ENCODE data around the gene LARP4B. TPM values are rescaled to one million over a fixed set of nuclear protein-coding genes. Genes with fewer than 3 reads are reported as not detected.

The LARP4B gene
- total and polyA plus RNA-seq, 2 of the 13 experiments (the other 11 are each of a cell fraction or from before 2014, with no cell fraction given): 19.5 to 30.2 TPM

DNA sequence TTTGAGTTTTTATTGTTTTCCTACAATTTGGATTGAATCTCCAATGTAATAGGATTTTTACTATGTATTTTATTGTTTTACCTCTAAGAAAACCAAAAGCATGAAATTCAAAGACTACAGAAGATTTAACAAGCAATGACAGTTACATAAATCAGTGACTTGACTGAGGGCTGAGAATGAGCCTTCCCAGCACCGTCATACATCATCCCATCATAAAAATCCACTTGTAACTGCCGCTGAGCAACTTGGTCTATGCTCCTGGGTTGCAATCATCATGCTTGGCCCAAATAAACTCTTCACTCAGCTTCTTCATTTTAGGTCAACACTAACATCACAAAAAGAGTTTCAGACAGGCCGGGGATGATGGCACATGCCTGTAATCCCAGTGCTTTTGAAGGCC, 13.5 kb downstream of the LARP4B start:
- Histone ChIP-seq H3K4me3 (replicated peaks in 1 of 3; ENCODE audit: insufficient read depth in 1 of 3, low read depth in 2 of 3, low read length in 3 of 3) (no peak overlapping the region), H2AFZ (ENCODE audit: low read length) (no peak overlapping the region), H3K36me3 (replicated peaks in 1 of 2; ENCODE audit: control insufficient read depth in 1 of 2, insufficient read depth in 2 of 2, low read length in 2 of 2) (peaks cover 5 to 9% of the 10 kb centered on the region in 2 experiments; a peak in 3 of 5 replicates), H3K4me2 (ENCODE audit: low read depth, low read length) (no peak overlapping the region), H3K9ac (ENCODE audit: insufficient read depth, low read depth, low read length) (no peak overlapping the region), H3K4me1 (ENCODE audit: insufficient read depth, low read length) (peaks cover 11% of the 10 kb centered on the region), H3K79me2 (ENCODE audit: insufficient read depth, low read length) (peaks cover 90% of the 10 kb centered on the region), H3K27ac (ENCODE audit: extremely low read length, insufficient read depth, low read length) (no peak overlapping the region), H3K27me3 (ENCODE audit: control insufficient read depth in 1 of 2, insufficient read depth in 2 of 2, low read length in 2 of 2) (no peaks in the 10 kb centered on the region), H3K9me3 (ENCODE audit: low read length) (no peaks in the 10 kb centered on the region), H4K20me1 (ENCODE audit: insufficient read depth, low read length) (peaks cover 43% of the 10 kb centered on the region)
- no peak for ATAC-seq
- no peak for FAIRE-seq
- no TSS peak for BruUV-seq (replicated peaks)
- DNase-seq (ENCODE audit: low spot score): no peak
- in situ Hi-C loops (cut with HindIII; ENCODE audit: extremely low pct_ligation_motif_present, low pct_unique_long_range_greater_than_20kb): no loop called here
- intact Hi-C loops (cut with micrococcal nuclease; ENCODE audit: unreplicated experiment): no loop called here
- POLR2A ChIA-PET: no interaction called here
- TF ChIP-seq, protein P1, sequence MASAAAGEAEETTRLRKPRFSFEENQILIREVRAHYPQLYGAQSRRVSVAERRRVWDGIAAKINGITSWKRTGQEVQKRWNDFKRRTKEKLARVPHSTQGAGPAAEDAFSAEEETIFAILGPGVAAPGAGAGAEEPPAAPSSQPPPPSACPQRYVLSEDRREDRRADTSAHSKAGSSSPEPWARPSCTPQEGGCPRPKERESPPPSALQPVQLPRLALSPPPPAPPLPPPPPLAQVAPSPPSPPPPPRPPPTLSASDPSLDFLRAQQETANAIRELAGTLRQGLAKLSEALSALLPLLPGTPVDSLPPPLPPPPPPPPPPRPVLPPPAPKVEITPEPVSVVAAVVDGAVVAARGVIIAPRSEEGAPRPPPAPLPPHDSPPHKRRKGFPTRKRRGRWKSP (CRISPR knock-in tag; IDR thresholded peaks at IDR 0.05): no peak
- no peak for TF ChIP-seq ZNF660 (CRISPR knock-in tag; IDR thresholded peaks at IDR 0.05; ENCODE audit: borderline replicate concordance, low read depth)
- TF ChIP-seq ZBTB7A (CRISPR knock-in tag; IDR thresholded peaks at IDR 0.05): no peak
- TF ChIP-seq FOXJ3 (CRISPR knock-in tag; IDR thresholded peaks at IDR 0.05; ENCODE audit: borderline replicate concordance): no peak
- TF ChIP-seq, protein P2, sequence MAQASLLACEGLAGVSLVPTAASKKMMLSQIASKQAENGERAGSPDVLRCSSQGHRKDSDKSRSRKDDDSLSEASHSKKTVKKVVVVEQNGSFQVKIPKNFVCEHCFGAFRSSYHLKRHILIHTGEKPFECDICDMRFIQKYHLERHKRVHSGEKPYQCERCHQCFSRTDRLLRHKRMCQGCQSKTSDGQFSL (CRISPR knock-in tag; IDR thresholded peaks at IDR 0.05): no peak
- TF ChIP-seq HNF4G (IDR thresholded peaks at IDR 0.05; ENCODE audit: borderline replicate concordance, low read depth, low read length): no peak
- TF ChIP-seq HNF4G (CRISPR knock-in tag; IDR thresholded peaks at IDR 0.05; ENCODE audit: borderline replicate concordance, low read depth): no peak
- TF ChIP-seq MTA3 (CRISPR knock-in tag; IDR thresholded peaks at IDR 0.05): no peak
- CTCF ChIA-PET (ENCODE audit: low intra/inter-chr PET ratio, low total read pairs): no interaction called here
- 96% methylated on average over 3 of the region's 3 CpGs for WGBS (ENCODE audit: low lambda C conversion rate)

DNA sequence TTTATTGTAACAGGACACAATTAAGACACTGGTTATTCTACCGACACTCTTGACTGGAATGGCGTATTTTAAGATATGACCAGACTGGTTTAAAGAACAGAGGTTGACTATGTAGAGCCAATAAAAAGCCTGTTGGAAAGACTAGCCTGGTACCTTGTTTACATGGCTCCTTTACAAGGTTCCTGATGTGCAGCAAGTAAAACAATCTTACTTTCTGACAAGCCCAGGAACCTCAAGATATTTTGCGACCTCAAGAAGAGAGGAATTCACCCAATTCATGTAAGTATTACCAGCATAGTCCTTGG, 14.1 kb downstream of the LARP4B start:
- no peak overlapping the region for H2AFZ ChIP-seq (ENCODE audit: low read length)
- intact Hi-C loops (cut with micrococcal nuclease; ENCODE audit: unreplicated experiment) (no loop called here), in situ Hi-C loops (cut with HindIII; ENCODE audit: extremely low pct_ligation_motif_present, low pct_unique_long_range_greater_than_20kb) (no loop called here)
- DNase-seq (ENCODE audit: low spot score) (no peak), ATAC-seq (no peak), FAIRE-seq (no peak)
- BruUV-seq (replicated peaks): no TSS peak
- peaks cover 42% of the 10 kb centered on the region for H4K20me1 ChIP-seq (ENCODE audit: insufficient read depth, low read length)
- no peak for TF ChIP-seq NFE2L2 (IDR thresholded peaks at IDR 0.05; ENCODE audit: low read length)
- TF ChIP-seq RBM22 (optimal IDR thresholded peaks at IDR 0.05; ENCODE audit: low read length): peak; percentile 32
- H3K79me2 ChIP-seq (ENCODE audit: insufficient read depth, low read length): peaks cover 90% of the 10 kb centered on the region
- POLR2A ChIA-PET: no interaction called here
- no peaks in the 10 kb centered on the region for H3K9me3 ChIP-seq (ENCODE audit: low read length)
- CTCF ChIA-PET (ENCODE audit: low intra/inter-chr PET ratio, low total read pairs): no interaction called here
- H3K4me3 ChIP-seq (replicated peaks in 1 of 3; ENCODE audit: insufficient read depth in 1 of 3, low read depth in 2 of 3, low read length in 3 of 3): no peak overlapping the region
- H3K36me3 ChIP-seq (replicated peaks in 1 of 2; ENCODE audit: control insufficient read depth in 1 of 2, insufficient read depth in 2 of 2, low read length in 2 of 2): peaks cover 5 to 9% of the 10 kb centered on the region in 2 experiments; a peak in 3 of 5 replicates
- 97% methylated on average over 3 of the region's 3 CpGs for WGBS (ENCODE audit: low lambda C conversion rate)
- peaks cover 11% of the 10 kb centered on the region for H3K4me1 ChIP-seq (ENCODE audit: insufficient read depth, low read length)
- H3K4me2 ChIP-seq (ENCODE audit: low read depth, low read length): no peak overlapping the region
- H3K27me3 ChIP-seq (ENCODE audit: control insufficient read depth in 1 of 2, insufficient read depth in 2 of 2, low read length in 2 of 2): no peaks in the 10 kb centered on the region
- H3K9ac ChIP-seq (ENCODE audit: insufficient read depth, low read depth, low read length): no peak overlapping the region
- no peak overlapping the region for H3K27ac ChIP-seq (ENCODE audit: extremely low read length, insufficient read depth, low read length)
